ENCODE measurements around the gene TMEM117.

- no peak for TF ChIP-seq CTCF (IDR thresholded peaks at IDR 0.05; ENCODE audit: low read depth, low read length, poor library complexity, severe bottlenecking)
- no peak for TF ChIP-seq EZH2phosphoT487 (IDR thresholded peaks at IDR 0.05; ENCODE audit: borderline replicate concordance, low read length)
These were observed 9.2 kb upstream of the TMEM117 start for GRCh38 chr12:43826681-43827080.
